PFSK-1 (cell line): Measurements from ENCODE around the gene PTH1R.

Experiments used
- FOXP2 ChIP-seq: optimal IDR thresholded peaks from 2 replicates; pipeline ENCODE3; 2011; ENCODE audit warnings: borderline replicate concordance, control low read depth, inconsistent platforms; ENCODE audit not compliant: insufficient read depth; ENCODE audit errors: extremely low read length, extremely low read depth
- POLR2AphosphoS5 ChIP-seq: IDR thresholded peaks from 2 replicates; pipeline ENCODE4 v1.6.1; 2012; ENCODE audit warnings: low read depth, mild to moderate bottlenecking, control low read depth, low read length, moderate library complexity
- SIN3A ChIP-seq: IDR thresholded peaks from 2 replicates; pipeline ENCODE4 v1.6.1; 2012; ENCODE audit warnings: mild to moderate bottlenecking, low read length, moderate library complexity, borderline replicate concordance; ENCODE audit not compliant: insufficient read depth
- TAF1 ChIP-seq: IDR thresholded peaks from 2 replicates; pipeline ENCODE4 v1.6.1; 2012; ENCODE audit warnings: low read length, control low read depth, borderline replicate concordance; ENCODE audit not compliant: insufficient read depth
- TF ChIP-seq, protein P1 (sequence below), 2 experiments: IDR thresholded peaks; 2 replicates each; pipeline versions ENCODE4 v1.6.1 to v1.8.0; 2011 to 2012; ENCODE audit warnings: low read depth in 2 of 2, low read length in 2 of 2, control low read depth in 1 of 2, inconsistent platforms in 1 of 2, mild to moderate bottlenecking in 1 of 2, moderate library complexity in 1 of 2; ENCODE audit not compliant: insufficient read depth in 1 of 2

The PTH1R gene

DNA sequence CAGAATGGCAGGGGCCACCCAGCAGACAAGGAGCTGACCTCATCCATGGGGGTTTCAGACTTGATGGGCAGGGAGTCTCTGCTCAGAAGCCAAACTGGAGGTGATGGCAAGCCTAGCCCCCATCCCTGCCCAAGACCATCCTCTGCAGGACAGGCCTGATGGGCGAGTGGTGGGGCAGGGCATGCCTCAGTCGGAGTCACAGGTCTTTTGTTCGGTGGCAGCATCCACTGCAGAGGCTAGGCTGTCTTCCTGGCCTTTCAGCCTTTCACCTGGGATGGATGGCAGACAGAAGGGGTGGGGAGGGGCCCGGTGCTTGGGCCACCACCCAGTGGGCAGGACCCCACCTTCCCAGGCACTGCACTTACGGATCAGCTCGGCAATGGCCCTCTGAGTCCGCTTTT lies 44.4 kb downstream of the PTH1R start:
- TF ChIP-seq, protein P1, sequence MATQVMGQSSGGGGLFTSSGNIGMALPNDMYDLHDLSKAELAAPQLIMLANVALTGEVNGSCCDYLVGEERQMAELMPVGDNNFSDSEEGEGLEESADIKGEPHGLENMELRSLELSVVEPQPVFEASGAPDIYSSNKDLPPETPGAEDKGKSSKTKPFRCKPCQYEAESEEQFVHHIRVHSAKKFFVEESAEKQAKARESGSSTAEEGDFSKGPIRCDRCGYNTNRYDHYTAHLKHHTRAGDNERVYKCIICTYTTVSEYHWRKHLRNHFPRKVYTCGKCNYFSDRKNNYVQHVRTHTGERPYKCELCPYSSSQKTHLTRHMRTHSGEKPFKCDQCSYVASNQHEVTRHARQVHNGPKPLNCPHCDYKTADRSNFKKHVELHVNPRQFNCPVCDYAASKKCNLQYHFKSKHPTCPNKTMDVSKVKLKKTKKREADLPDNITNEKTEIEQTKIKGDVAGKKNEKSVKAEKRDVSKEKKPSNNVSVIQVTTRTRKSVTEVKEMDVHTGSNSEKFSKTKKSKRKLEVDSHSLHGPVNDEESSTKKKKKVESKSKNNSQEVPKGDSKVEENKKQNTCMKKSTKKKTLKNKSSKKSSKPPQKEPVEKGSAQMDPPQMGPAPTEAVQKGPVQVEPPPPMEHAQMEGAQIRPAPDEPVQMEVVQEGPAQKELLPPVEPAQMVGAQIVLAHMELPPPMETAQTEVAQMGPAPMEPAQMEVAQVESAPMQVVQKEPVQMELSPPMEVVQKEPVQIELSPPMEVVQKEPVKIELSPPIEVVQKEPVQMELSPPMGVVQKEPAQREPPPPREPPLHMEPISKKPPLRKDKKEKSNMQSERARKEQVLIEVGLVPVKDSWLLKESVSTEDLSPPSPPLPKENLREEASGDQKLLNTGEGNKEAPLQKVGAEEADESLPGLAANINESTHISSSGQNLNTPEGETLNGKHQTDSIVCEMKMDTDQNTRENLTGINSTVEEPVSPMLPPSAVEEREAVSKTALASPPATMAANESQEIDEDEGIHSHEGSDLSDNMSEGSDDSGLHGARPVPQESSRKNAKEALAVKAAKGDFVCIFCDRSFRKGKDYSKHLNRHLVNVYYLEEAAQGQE (IDR thresholded peaks at IDR 0.05; ENCODE audit: insufficient read depth in 1 of 2, low read depth in 2 of 2, low read length in 2 of 2), result no peak
- TF ChIP-seq FOXP2 (no peak), POLR2AphosphoS5 (no peak), SIN3A (no peak), TAF1 (no peak)

DNA sequence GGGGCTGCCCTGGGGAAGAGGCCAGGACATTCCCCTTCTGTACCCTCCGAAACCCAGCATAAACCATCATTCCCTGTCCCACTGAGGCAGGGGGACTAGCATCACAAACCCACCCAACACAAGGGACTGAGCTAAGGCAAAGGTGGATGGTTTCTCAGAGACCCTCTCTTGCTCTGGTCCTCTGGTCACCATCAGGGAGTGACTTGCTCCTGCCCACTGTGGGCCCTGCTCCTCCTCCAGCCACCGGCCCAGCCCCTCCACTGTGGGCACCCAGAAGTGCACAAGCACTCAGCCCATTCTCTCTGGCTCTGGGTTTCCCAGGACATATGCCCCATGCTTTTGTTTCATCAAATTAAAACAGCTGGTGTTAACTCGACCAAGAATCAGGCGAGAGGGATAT lies 44.9 kb downstream of the PTH1R start:
- TF ChIP-seq TAF1 (no peak), FOXP2 (no peak), SIN3A (no peak), POLR2AphosphoS5 (no peak)
- TF ChIP-seq, protein P1 (IDR thresholded peaks at IDR 0.05; ENCODE audit: insufficient read depth in 1 of 2, low read depth in 2 of 2, low read length in 2 of 2), result no peak

DNA sequence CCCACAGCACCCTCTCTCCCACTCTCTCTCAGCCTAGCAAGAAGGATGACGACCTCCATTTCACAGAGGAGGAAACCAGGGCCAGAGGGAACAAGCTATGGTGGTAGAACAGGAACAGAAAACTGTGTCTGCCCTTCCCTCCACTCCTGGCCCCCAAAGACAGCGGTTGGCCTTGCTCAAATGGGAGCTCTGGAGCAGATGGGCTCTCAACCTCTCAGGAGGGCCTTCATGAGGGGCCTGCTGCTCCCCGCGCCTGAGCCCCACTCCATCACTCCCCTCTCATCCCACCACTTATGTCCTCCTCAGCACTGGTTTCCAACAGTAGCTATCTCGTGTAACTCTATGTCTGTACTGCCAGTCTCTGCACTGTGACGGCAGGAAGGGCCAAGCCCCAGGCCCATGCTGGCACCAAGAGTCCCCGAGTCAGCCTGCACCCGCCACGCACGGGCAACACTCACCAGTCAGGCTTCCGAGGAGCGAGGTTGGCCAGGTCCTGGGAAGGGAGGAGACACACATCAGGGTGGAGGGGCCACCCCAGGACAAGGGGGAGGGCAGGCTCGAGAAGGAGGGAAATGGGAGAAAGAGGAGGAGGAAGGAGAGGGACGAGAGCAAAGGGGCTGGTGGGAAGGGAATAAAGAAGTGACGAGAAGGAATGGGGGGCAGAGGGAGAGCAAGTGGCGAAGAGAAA lies 45.5 kb downstream of the PTH1R start:
- TF ChIP-seq FOXP2 (no peak), TAF1 (no peak), POLR2AphosphoS5 (no peak), SIN3A (no peak)
- TF ChIP-seq, protein P1 (IDR thresholded peaks at IDR 0.05; ENCODE audit: insufficient read depth in 1 of 2, low read depth in 2 of 2, low read length in 2 of 2), result no peak

DNA sequence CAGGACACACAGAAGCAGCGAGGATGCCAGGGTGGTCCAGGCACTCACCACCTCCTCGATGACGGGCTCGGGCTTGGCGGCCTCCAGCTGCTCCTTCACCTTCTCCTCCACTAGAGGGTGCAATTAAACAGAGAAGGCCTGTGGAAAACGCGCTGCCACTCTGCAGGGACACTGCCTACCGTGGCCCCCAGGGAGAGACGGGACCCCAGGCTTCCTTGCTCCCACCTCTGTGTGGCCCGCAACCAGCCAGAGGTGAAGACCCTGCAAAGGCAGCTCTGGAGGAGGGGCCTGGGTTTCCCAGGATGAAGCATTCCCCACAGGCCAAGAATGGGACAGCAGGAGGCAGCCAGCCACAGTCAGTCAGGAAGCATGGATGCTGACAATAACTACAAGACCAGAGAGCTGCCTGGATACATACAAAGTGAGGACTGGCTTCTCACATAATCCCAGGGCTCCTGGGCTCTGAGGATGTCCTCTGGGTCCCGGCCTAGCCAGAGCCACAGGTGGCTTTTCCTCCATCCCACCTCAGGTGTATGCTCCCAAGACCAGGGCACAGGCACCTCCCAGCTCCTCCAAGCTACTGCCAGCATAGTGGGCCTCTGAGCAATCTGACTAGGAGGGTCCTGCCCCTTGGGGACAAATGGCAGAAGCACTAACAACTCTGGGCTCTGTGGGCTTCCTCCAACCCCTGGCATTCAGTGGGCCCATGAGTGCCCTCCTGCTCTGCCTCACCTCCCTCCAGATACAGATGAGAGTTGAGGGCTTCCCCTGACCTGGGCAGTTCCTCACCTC lies 46.2 kb downstream of the PTH1R start:
- no peak for TF ChIP-seq SIN3A

DNA sequence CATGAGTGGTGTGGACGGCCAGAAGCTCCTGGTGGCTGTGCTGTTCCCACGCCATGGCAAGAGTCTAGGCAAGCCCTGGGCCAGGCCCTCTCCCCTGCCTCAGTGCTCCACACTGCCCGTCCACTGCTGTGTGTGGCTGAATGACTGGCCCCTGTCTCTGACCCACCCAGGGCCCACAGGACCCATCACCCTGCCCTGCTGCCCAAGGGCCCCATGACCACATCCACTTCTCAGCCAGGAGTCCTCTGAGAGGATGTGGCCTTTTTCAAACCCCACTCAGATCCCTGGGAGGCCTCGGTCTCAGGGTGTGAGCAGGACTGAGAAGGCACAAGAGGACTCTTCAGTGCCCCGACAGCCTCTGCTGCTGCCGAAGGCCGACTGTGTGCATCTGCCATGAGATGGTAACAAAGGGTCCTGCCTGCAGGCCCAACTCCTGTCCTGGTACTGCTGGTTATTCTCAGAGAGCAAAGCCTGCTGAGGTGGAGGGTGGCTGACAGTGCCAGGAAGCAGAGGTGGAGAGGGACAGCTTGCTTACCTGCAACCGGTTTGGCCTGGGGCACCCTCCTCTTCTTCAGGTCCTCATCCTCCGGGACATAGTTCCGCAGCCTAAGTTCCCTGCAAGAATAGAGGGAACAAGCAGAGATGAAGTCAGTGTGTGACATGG lies 47.5 kb downstream of the PTH1R start:
- TF ChIP-seq SIN3A (no peak), TAF1 (no peak), FOXP2 (no peak), POLR2AphosphoS5 (no peak)
- TF ChIP-seq, protein P1 (IDR thresholded peaks at IDR 0.05; ENCODE audit: insufficient read depth in 1 of 2, low read depth in 2 of 2, low read length in 2 of 2), result no peak
